Stimulated activated CD8-positive, alpha-beta memory T cell treated with anti-CD3 and anti-CD28 coated beads, Interleukin-4, amount 100 ng/mL, for 1 hour (primary cell): ENCODE measurements around the gene PTPRM.

Source experiments
- DNase-seq, 2 donors: peaks; one replicate each; pipeline ENCODE4 v3.0.0-alpha.2; 2020; ENCODE audit warnings: low read depth in 2 of 2, low spot score in 1 of 2

The PTPRM gene

GRCh38 chr18:7982216-7982615 is 415.1 kb downstream of the PTPRM start:
- DNase-seq, result no peak

- DNase-seq, result no peak
These were observed 420.3 kb downstream of the PTPRM start for GRCh38 chr18:7987284-7987976.

GRCh38 chr18:7990670-7991069 is 423.6 kb downstream of the PTPRM start:
- no peak for DNase-seq

- no peak for DNase-seq
These were observed 434.7 kb downstream of the PTPRM start for GRCh38 chr18:8001711-8002301.

GRCh38 chr18:8003878-8004675 is 437.0 kb downstream of the PTPRM start:
- DNase-seq, result no peak

- DNase-seq, result no peak
These were observed 437.7 kb downstream of the PTPRM start for GRCh38 chr18:8004792-8005191.

- DNase-seq, result no peak
These were observed 438.9 kb downstream of the PTPRM start for GRCh38 chr18:8005870-8006569.

GRCh38 chr18:8006979-8007378 is 439.9 kb downstream of the PTPRM start:
- no peak for DNase-seq

GRCh38 chr18:8008033-8008432 is 440.9 kb downstream of the PTPRM start:
- no peak for DNase-seq

- no peak for DNase-seq
These were observed 444.2 kb downstream of the PTPRM start for GRCh38 chr18:8011361-8011760.

GRCh38 chr18:8011906-8012305 is 444.8 kb downstream of the PTPRM start:
- no peak for DNase-seq

- DNase-seq, result no peak
These were observed 451.7 kb downstream of the PTPRM start for GRCh38 chr18:8018701-8019331.

- DNase-seq, result no peak
These were observed 452.5 kb downstream of the PTPRM start for GRCh38 chr18:8019600-8019999.

GRCh38 chr18:8020132-8020846 is 453.2 kb downstream of the PTPRM start:
- no peak for DNase-seq

GRCh38 chr18:8029061-8029460 is 461.9 kb downstream of the PTPRM start:
- DNase-seq, result no peak

GRCh38 chr18:8029731-8030130 is 462.6 kb downstream of the PTPRM start:
- no peak for DNase-seq

- no peak for DNase-seq
These were observed 463.1 kb downstream of the PTPRM start for GRCh38 chr18:8030201-8030600.

- no peak for DNase-seq
These were observed 464.4 kb downstream of the PTPRM start for GRCh38 chr18:8031496-8031895.

GRCh38 chr18:8034674-8035073 is 467.6 kb downstream of the PTPRM start:
- DNase-seq, result no peak

- DNase-seq, result no peak
These were observed 469.4 kb downstream of the PTPRM start for GRCh38 chr18:8036551-8036950.

- DNase-seq, result no peak
These were observed 470.2 kb downstream of the PTPRM start for GRCh38 chr18:8037296-8037695.
